NB4 (cell line): Measurements from ENCODE around the gene IGFL2.

Experiments
- POLR2A ChIP-seq: IDR thresholded peaks from 2 replicates; pipeline ENCODE4 v1.6.1; 2011; ENCODE audit warnings: mild to moderate bottlenecking; ENCODE audit not compliant: insufficient read length; ENCODE audit errors: extremely low read depth
- TF ChIP-seq, protein P1 (sequence below): IDR thresholded peaks from one replicate; pipeline ENCODE4 v1.5.1; 2012; ENCODE audit warnings: low read depth, low read length

DNA sequence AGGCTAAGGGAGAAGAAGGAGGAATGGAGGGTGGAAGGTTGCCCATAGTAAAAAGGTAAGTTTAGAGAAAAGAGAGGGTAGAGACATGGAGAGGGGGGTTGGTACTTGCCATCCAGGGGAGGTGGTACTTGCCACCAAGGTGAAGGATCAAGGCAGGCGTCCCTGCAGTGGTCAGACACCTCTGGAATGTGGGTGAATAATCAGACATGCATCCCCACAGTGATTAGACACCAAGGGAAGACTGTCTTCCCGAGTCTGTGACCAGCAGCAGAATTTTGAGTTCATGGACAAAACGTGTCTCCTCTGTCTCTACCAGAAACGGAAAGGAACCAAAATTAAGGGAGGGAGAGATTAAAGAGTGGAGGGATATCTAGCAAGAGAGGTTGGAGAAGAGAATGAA is 54.4 kb downstream of the IGFL2 start:
- TF ChIP-seq, protein P1, sequence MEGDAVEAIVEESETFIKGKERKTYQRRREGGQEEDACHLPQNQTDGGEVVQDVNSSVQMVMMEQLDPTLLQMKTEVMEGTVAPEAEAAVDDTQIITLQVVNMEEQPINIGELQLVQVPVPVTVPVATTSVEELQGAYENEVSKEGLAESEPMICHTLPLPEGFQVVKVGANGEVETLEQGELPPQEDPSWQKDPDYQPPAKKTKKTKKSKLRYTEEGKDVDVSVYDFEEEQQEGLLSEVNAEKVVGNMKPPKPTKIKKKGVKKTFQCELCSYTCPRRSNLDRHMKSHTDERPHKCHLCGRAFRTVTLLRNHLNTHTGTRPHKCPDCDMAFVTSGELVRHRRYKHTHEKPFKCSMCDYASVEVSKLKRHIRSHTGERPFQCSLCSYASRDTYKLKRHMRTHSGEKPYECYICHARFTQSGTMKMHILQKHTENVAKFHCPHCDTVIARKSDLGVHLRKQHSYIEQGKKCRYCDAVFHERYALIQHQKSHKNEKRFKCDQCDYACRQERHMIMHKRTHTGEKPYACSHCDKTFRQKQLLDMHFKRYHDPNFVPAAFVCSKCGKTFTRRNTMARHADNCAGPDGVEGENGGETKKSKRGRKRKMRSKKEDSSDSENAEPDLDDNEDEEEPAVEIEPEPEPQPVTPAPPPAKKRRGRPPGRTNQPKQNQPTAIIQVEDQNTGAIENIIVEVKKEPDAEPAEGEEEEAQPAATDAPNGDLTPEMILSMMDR, result no peak
- no peak for TF ChIP-seq POLR2A
